OCI-LY3 (cell line): ENCODE data around the gene FAM184B.

Experiments
- CTCF ChIP-seq: fragments of 200-600, 300-600 bp; sonication (generic); IDR thresholded peaks from 2 replicates; pipeline ENCODE4 v1.5.1; 2014; ENCODE audit warnings: antibody characterized with exemption, low read length, low read depth
- EZH2phosphoT487 ChIP-seq: fragments of 200-600 bp; shearing (Covaris generic); IDR thresholded peaks from 2 replicates; pipeline ENCODE4 v1.6.1; 2018; ENCODE audit warnings: antibody characterized with exemption, mixed run types, low read depth

- no peak for TF ChIP-seq CTCF
- TF ChIP-seq EZH2phosphoT487: no peak
These were observed 23.8 kb downstream of the FAM184B start for GRCh38 chr4:17757621-17758020.
